ENCODE measurements around the gene ALPP.
"Not testable (repeated sequence)": the region's sequence is repeated elsewhere in the genome, so short reads cannot be mapped to it uniquely, and the experiment has no call there.

The ALPP gene

DNA sequence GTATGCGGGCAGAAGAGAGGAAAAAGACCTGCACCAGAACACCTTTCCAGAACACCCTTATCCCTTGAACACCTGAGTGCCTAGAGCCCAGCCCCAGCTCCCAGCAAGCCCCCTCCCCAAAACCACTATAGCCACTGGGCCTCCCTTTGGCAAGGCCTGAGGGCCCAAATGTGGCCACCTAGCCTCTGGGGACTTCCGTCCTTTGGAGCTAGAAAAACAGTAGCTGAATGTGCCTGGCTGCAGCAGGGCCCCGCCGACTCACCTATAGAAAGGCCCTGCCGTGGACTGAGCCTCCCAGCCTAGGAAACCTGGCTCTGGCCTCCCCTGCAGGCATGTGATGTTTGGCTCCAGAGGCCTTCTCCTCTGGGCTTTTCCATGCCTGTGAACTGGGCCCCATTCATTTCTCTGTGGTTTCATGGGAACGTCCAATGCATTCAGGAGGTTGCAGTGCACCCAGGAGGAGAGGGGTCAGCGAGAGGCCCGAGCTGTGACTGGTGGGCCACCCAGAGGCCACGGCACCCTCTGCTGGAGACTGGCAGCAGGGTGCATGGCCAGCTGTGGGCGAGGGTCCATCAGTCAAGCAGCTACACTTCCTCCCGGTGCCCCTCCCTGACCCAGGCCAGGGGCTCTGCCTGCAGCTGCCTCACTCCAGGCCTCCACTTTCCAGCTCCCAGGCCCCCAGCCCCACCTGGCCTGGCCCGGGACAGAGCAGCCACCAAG, 15.3 kb upstream of the ALPP start:
- not testable (repeated sequence) for DNase-seq (ENCODE audit: low spot score)

DNA sequence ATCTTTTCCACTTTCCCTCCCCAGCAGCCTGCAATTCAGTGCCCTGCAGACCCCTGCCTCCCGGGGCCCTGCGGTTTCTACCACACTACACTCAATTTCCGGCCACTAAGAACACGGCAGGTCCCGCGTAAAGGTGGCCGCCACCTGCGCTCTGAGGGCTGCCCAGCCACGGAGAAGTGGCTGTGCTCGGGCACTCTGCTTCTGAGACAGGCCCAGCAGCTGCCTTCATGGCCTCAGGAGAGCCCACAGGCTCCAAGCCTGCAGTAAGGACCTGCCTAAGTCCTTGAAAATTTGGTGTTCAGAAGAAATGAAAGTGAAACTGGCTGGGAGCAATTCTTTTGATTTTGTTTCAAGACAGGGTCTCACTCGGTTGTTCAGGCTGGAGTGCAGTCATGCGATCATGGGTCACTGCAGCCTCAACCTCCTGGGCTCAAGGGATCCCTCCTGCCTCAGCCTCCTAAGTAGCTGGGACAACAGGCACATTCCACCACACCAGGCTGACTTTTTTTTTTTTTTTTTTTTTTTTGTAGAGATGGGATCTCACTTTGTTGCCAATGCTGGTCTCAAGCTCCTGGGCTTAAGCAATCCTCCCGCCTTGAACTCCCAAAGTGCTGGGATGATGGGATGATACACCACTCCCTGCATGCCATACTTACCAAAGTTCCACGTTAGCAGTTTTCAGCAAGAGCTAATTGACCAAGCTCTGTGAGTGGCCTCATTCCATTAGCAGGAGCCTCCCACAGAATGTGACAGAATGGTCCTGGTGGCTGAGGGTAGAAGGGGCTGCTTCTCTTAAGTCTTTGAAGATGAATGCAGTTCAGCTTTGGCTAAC, 14.6 kb upstream of the ALPP start:
- no peak for DNase-seq (ENCODE audit: low spot score)

DNA sequence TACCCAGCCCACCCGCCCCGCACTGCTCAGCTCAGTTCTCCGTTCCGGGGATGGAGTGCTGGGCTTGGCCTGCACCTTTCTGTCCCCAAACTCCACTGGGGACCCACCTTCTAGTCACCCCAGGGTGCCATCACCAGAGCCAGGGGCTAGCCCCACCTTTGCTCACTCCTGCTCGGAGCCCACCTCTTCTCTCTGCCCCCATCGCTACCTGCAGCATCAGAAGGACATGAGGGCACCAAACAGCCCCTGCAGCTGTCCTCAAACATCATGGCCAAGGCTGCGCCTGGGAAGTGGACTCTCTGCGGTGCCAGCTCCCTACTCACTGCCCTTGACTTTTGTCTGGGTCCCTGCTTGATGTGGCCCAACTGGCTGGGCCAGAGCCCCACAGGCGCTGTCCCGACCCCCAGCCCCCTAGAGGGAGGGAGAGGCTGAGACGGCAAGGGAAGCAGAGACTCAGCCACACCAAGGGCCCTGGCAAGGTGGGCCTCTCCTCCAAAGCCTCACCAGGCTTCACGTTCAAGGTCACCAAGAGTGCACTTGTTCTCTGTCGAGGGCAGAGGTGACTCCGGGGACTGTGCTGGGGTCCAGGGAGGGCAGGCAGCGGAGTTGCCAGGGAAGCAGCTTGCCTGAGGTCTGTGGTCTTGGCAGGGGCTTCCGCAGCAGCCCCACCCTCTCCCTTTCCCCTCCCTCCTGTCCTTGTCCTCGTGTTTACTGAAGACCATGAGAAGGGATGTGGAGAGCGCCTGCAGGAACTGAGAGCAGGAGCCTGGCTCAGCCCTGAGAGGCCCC, 13.6 kb upstream of the ALPP start:
- DNase-seq (ENCODE audit: low spot score), result not testable (repeated sequence)

DNA sequence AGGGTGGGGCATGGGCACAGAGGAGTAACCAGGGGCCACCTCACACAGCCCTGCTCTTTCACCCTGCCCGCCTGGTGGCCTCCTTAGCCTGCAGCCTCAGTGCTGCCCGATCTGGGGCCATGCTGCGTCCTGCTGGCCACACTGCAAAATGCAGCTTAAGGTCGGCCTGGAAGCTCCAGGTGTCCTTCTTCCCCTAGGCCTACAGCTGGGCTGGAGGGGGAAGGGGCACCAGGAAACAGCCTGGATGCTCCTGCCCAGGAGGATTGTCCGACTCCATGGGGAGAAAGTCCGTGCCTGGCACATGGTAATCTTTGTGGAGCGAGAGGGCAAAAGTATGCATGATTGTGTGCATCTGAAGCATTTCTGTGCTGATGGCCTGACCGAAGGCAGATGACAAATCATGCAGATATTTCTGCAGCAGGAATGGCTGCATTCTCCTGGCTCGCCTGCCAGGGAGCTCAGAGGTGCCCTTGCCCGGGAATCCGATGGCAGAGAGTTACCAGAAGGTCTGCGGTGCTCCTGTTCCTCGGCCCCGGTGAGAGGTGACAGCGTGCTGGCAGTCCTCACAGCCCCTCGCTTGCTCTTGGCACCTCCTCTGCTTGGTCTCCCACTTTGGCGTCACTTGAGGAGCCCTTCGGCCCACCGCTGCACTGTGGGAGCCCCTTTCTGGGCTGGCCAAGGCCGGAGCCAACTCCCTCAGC, 12.8 kb upstream of the ALPP start:
- DNase-seq (ENCODE audit: low spot score), result peak; percentile 55

DNA sequence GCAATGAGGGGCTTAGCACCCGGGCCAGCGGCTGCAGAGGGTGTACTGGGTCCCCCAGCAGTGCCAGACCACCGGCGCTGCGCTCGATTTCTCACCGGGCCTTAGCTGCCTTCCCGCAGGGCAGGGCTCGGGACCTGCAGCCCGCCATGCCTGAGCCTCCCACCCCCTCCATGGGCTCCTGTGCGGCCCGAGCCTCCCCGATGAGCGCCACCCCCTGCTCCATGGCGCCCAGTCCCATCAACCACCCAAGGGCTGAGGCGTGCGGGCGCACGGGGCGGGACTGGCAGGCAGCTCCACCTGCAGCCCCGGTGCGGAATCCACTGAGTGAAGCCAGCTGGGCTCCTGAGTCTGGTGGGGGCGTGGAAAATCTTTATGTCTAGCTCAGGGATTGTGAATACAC, 12.1 kb upstream of the ALPP start:
- not testable (repeated sequence) for DNase-seq (ENCODE audit: low spot score)

DNA sequence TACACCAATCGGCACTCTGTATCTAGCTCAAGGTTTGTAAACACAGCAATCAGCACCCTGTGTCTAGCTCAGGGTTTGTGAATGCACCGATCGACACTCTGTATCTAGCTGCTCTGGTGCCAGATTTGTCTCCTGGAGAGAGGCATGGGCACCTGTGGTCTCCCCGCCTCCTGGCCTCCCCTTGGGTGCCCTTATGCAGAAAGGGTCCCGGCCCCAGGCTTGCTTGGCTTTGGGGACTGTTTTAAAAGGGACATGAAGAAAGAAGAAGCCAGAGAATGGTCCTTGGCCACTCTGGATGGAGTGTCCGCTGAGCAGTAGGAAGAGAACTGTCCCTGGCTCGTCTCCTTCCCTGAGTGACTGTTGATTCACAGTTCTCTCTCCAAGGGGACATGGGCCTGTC, 11.5 kb upstream of the ALPP start:
- no peak for DNase-seq (ENCODE audit: low spot score)

DNA sequence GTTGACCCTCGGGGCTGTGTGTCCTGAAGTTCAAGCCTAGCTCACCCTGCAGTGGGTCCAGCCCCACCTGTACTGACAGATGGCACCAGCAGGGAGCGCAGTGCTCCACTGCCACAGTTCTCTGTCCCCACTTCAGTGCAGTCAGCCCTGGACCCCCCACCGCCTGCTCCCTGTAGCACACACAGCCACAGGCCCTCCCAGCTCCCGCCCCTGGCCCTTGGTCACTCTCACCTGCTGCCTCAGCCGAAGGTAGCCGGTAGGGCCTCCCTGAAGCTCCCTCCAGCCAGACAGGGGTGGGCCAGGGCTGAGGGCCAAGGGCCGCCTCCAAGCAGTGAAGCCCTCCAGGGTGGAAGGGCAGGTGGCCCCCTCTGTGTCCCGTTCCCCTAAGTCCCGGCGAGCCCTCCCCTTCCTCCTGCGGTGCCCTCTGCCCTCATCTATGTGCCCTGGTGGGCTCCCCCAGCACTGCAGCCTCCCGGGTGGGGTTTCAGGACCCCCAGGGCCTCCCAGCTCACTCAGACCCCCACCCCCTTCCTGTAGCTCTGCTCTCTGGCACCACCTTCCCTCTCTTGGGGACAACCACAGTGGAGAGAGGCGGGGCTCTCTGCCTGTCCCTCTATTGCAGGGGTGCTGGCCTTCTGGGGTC, 10.8 kb upstream of the ALPP start:
- DNase-seq (ENCODE audit: low spot score), result no peak

DNA sequence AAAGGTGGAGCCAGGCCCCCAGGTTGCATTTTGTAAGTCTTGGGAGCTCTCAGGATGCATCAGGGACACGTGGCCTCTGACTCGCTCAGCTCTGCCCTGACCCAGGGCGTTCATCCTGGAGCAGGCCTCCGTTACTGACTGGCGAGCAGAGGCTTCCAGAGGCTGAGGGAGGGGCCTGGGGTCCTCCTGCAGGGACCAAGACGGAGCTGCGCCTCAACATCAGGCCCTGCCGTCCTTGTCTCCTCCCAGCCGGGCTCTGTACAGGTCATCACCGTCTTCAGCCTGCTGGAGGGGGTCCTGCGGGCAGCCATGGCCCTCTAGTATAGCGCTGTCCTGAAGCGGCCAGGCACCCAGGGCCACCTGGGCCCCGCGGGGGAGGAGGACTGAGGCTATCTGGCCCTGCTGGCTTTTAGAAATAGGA, 10.2 kb upstream of the ALPP start:
- no peak for DNase-seq (ENCODE audit: low spot score)

DNA sequence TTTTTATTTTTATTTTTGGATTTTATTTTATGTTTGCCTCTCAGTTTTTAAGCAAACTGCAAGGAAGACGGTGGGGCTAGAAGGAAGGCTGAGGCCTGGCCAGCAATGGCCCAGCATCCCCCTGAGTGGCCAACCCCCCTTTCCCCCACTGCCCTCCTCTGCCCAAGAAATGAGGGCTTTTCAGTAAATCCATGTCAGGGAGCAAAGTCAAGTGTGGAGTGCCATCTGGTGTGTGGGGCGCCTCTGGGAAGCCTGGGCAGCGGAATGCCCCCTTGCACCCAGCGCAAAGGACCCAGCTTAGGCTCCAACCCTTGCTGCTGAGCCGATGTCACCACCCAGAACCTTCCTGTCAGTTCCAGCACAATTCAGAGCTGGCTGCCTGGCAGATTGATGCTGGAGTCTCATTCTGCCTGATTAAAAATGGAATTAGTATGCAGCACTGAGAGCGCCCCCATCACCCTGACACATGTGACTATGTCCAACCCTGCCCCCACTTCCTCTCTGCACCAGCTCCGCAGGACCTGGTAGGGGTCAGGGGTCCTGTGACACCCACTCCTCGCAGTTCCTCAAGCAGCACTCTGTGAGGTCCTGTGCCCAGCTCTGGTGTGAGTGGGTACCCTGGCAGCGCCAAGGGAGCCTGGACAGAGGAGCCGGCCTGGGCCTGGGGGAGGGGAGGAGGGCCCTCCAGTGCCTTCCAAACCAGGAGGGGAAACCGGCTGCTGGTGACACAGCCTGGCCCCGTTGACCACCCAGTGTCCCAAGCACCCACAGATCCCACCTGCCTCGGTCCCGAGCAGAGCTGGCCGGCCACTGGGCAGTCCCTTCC, 9.2 kb upstream of the ALPP start:
- no peak for DNase-seq (ENCODE audit: low spot score)

DNA sequence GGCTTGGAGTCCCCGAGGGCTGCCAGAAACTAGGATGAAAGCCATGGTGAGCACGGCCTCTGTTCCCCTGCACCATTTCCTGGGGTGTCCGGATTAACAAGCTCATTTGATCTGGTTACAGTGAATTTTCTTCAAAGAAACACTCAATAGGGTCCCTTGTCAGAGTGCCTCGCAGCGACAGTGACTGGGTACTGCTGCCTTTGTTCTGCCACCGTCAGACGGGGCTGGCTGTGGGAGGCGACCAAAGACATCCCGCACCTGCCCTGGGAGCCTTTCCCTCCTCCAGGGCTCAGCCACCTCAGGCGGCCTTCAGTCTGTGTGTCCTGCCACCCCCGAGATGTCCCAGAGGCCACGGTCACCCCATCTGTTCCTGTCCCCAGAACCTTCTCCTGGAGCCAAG, 8.5 kb upstream of the ALPP start:
- DNase-seq (ENCODE audit: low spot score), result not testable (repeated sequence)

DNA sequence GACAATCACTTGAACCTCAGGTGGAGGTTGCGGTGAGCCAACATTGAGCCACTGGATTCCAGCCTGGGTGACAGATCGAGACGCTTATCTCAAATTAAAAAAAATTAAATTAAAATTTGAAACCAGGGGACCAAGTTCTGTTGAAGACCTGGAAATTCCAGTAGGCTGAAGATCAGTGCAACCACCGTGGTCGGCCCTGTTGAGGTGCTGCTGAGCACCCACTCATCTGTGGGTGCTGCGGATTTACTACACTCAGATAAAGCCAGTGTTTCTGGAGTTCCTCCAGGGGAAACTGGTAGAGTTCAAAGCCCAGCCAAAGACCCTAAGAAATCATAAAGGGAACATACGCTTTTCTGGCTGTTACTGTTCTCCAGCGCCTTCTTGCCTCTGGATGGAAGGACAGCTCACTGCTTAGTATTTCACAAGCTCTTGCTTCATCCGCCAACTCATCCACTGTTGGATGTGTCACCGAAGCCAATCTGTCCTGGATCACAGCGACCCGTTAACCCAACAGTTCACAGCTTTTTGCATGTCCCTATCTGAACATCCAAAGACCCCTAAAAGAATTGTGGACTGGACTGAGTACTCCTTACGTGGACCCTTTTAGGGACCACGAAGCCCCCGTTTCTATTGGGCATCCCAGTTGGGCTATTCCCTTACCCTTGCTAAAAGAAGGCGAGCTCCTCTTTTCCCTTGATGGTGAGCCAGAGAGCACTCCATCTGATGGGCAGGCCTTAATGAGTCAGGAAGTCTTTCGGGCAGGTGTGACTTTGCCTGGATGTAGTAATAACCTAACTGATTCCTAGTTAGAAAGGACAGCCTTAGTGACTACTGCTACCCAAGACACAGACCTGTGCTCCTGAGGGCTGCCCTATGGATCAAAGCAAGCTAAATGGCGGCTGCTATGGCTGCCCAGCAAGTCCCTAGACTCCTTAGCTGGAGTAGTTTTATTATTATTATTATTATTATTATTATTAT, 6.0 kb upstream of the ALPP start:
- DNase-seq (ENCODE audit: low spot score), result no peak

DNA sequence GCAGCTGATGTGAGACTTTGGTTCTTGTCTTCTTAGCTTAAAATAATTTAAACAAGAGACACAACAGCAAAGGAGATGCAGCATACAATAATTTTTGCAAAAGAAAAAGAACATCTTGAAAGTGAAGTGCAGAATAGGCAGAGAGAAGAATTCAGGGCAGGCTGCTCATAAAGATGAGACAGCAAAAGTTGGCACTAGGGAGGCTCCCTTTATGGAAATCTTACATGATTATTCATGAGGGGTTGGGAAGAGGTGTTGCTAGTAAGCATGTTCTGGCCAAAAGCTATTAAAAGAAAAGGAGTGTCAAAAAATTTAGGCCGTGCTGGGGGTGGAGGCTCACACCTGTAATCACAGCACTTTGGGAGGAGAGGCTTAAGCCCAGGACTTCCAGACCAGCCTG, 4.2 kb upstream of the ALPP start:
- DNase-seq (ENCODE audit: low spot score), result no peak

DNA sequence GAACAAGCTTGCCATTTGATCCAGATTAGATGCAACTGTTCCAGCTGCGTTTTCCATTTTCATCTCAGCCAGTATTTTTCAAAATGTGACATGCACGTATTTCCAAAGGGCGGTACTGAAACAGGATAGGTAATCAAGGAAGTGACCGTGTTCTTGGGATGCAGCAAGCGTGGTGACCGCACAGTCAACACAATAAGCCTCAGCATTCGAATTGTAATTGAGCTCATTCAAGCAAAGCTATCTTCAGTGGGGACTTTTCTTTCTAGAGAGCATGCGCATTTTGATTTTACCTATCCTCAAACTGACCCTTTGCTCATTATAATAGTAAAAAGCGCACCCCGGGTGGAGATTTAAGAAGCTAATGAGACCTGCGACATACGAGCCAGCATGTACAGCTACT, 3.4 kb upstream of the ALPP start:
- DNase-seq (ENCODE audit: low spot score), result no peak

DNA sequence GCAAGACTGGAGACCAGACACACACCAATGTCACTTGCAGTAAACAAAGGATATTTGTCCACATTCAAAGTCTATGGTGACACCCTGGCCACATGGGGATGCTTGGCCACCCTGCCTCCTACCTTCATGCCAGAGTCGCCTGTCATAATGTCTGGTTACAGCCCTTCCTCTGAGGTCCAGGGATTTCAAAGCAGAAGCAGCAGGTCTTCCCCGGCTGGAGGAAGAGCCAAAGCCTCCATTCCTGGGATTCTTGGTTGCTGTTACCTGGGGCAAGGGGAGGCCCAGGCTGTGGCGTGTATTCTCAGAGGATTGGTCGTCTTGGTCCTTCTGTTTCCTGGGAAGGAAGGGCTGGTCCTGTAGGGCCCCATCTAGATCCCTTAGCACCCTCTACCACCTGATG, 2.3 kb upstream of the ALPP start:
- DNase-seq (ENCODE audit: low spot score), result no peak

DNA sequence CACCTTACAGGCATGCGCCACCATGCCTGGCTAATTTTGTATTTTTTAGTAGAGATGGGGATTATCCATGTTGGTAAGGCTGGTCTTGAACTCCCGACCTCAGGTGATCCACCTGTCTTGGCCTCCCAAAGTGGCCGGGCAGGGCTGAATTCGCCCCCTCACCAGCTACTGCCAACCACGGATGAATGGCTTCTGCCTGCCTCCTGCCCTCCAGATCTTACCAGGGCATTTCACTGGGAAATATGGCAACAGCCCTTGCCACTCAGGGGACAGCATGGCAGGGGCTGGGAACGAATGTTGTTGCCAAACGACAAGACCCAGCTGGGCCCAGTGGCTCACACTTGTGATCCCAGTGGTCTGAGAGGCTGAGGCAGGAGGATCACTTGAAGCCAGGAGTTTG, 1.8 kb upstream of the ALPP start:
- DNase-seq (ENCODE audit: low spot score), result no peak

DNA sequence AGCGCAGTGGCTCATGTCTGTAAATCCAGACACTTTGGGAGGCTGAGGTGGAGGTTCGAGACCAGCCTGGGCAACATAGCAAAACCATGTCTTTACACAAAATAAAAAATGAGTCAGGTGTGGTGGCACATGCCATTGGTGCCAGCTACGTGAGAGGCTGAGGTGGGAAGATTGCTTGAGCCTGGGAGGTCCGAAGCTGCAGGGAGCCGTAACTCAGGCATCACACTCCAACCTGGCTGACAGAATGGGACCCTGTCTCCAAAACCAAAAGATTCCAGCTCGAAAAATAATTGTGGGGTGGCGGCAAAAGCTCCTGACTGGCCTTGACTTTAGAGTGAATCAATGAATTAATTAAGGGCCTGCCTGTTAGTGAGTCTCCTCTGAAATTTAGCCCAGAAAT, 1.2 kb upstream of the ALPP start:
- DNase-seq (ENCODE audit: low spot score), result no peak

DNA sequence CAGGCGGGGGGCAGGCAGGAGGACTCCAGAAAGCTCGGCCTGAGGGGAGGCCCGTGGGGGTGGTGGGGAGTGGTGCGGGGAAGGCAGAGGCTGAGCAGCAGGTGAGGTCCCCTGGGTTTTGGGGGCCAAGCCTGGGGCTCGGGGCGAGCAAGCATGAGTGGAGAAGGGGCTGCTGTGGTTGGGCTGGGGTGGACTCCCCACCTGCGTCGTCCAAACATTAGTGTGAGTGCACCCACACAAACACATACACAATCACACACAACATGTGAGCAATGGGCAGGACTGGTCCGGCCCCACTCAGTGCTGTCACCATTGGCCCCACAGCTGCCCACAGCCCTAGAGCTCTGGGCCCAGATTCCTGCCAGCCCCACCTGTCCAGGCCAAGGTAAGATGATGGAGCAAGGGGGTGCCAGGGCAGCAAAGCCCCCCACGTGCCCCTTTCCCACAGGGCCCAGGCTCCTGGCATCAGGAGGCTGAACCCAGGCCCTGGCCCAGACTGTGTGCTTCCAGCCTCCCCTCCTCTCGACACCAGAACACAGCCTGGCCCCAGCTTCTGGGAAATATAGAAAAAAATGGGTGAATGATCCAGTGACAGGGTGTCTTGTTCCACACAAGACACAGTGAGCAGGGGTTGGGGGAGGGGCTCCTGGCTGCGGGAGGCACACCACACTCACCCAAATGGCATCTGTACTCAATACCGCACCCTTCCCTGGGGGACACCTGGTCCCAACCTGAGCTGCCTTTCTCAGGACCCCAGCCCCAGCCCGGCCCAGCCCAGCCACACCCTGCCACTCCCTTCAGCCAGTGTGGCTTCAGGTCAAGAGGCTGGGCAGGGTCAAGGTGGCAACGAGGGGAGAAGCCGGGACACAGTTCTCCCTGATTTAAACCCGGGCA, 463 bp upstream of the ALPP start:
- DNase-seq (ENCODE audit: low spot score), result no peak

Data from SK-N-DZ (cell line).